ENCODE measurements around the gene PRR14. TPM values are rescaled to one million over a fixed set of nuclear protein-coding genes. Genes with fewer than 3 reads are reported as not detected.

The PRR14 gene
- total and polyA plus RNA-seq, 2 of the 8 experiments (the other 6 are each of a cell fraction or from before 2014, with no cell fraction given): 3.6 to 16.1 TPM

DNA sequence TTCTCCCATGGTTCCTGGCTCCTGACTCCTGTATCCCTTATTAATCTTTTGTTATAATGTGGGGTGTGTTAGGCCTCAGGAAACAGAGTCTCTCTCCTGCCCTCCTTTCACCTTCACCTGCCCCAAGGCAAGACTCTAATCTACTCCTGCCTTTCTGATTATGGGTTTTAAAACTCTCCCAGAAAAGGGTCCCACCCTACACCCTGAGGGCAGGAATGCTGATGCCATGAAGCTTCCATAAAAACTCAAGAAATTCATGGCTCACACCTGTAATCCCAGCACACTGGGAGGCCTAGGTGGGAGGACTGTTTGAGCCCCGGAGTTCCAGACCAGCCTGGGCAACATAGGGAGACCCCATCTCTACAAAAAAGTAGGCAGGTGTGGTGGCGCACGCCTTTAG is 29.6 kb downstream of the PRR14 start:
- Histone ChIP-seq H2BK120ac (replicated peaks; ENCODE audit: low read depth, low read length) (no peak overlapping the region), H2BK15ac (ENCODE audit: low read length) (no peak overlapping the region), H3K4ac (replicated peaks; ENCODE audit: insufficient read length, low read depth, low read length) (no peak overlapping the region), H3K79me2 (ENCODE audit: control insufficient read depth in 1 of 2, insufficient read depth in 2 of 2, low read length in 2 of 2) (no peaks in the 10 kb centered on the region), H2AFZ (ENCODE audit: low read length) (no peak overlapping the region), H3K56ac (replicated peaks; ENCODE audit: insufficient read length, low read depth, low read length) (no peak overlapping the region), H3K23ac (ENCODE audit: insufficient read length) (no peak overlapping the region), H3K27ac (ENCODE audit: low read depth, low read length) (no peak overlapping the region), H3K14ac (ENCODE audit: insufficient read length) (no peak overlapping the region), H3K9ac (replicated peaks in 1 of 4; ENCODE audit: extremely low read depth in 1 of 4, low read depth in 3 of 4, low read length in 3 of 4) (no peak overlapping the region), H3K4me3 (ENCODE audit: extremely low read depth in 1 of 4, insufficient read depth in 2 of 4, low read depth in 3 of 4, low read length in 4 of 4) (no peak overlapping the region), H4K5ac (ENCODE audit: insufficient read length, low read depth, low read length) (no peak overlapping the region), H4K91ac (replicated peaks; ENCODE audit: insufficient read length, low read length) (no peak overlapping the region), H3K23me2 (ENCODE audit: low read depth, low read length) (no peaks in the 10 kb centered on the region; the same call in 1 of the 2 replicates), H2BK12ac (ENCODE audit: low read depth, low read length) (no peak overlapping the region), H2BK5ac (ENCODE audit: low read depth, low read length) (no peak overlapping the region), H3K79me1 (ENCODE audit: low read depth, low read length) (no peaks in the 10 kb centered on the region), H4K20me1 (replicated peaks in 1 of 2; ENCODE audit: control insufficient read depth in 1 of 2, insufficient read depth in 2 of 2, low read length in 2 of 2) (peaks cover 13 to 23% of the 10 kb centered on the region in 2 experiments), H3K27me3 (replicated peaks in 1 of 4; ENCODE audit: control insufficient read depth in 3 of 4, extremely low read depth in 1 of 4, insufficient read depth in 3 of 4, low read length in 3 of 4) (peaks cover 77 to 94% (median 92%) of the 10 kb centered on the region in 4 experiments), H3K36me3 (ENCODE audit: control insufficient read depth in 2 of 4, insufficient read depth in 4 of 4, low read length in 3 of 4) (no peaks in the 10 kb centered on the region), H3K9me3 (ENCODE audit: insufficient read depth in 2 of 2, low read depth in 1 of 2, low read length in 1 of 2) (no peaks in the 10 kb centered on the region; a peak in 1 of 4 replicates), H4K8ac (ENCODE audit: extremely low read depth, insufficient read depth, low read length) (no peak overlapping the region), H2BK20ac (ENCODE audit: low read length) (no peak overlapping the region), H2AK5ac (ENCODE audit: low read depth, low read length) (no peak overlapping the region), H3K4me2 (ENCODE audit: insufficient read depth in 1 of 2, low read depth in 2 of 2, low read length in 2 of 2) (no peak overlapping the region), H3K18ac (ENCODE audit: extremely low read depth, low read length) (no peak overlapping the region), H3K4me1 (replicated peaks in 1 of 4; ENCODE audit: control insufficient read depth in 3 of 4, insufficient read depth in 4 of 4, low read length in 3 of 4) (peaks cover 0 to 3% (median 3%) of the 10 kb centered on the region in 4 experiments; a peak in 4 of 7 replicates)
- ChIA-PET POLR2A (ENCODE audit: partially characterized antibody) (no interaction called here), CTCF (ENCODE audit: partially characterized antibody) (interaction anchor here (0.7 to 1.8 kb wide), 3 partner anchors 13 to 287 kb away, joined by 3 to 8 read pairs (median 3); no protein-coding TSS in a partner anchor)
- no peak for FAIRE-seq
- DNase-seq (ENCODE audit: low read depth in 1 of 2, low spot score in 2 of 2): no peak
- WGBS, 2 experiments (ENCODE audit: extremely low coverage in 1 of 2, insufficient coverage in 1 of 2, insufficient read length in 1 of 2, insufficient replicate concordance in 2 of 2, low coverage in 1 of 2, low lambda C conversion rate in 2 of 2, missing lambda C conversion rate in 1 of 2): 81% methylated on average over 3 of the region's 3 CpGs; no CpG with 5 or more reads in 1 of the 2 experiments
- TF ChIP-seq RAD21 (IDR thresholded peaks at IDR 0.05 in 1 of 2, conservative IDR thresholded peaks at IDR 0.05 in 1 of 2; ENCODE audit: low read depth in 2 of 2, low read length in 2 of 2) (no peak), MAFK (IDR thresholded peaks at IDR 0.05; ENCODE audit: low read depth, low read length) (no peak), KDM4A (IDR thresholded peaks at IDR 0.05; ENCODE audit: low read depth, low read length, severe bottlenecking) (no peak), CREB1 (IDR thresholded peaks at IDR 0.05) (no peak)

All from H1 (cell line).